ENCODE results near the gene CCKAR. TPM values are rescaled to one million over a fixed set of nuclear protein-coding genes. Genes with fewer than 3 reads are reported as not detected.

CCKAR gene
- total RNA-seq, 1 experiment from 2014 or later: not detected

GRCh38 chr4:26441102-26441501 is 49.2 kb downstream of the CCKAR start (continued):
- TF ChIP-seq ARID4B (CRISPR knock-in tag; IDR thresholded peaks at IDR 0.05; ENCODE audit: borderline replicate concordance) (no peak), PRRX2 (CRISPR knock-in tag; IDR thresholded peaks at IDR 0.05) (no peak)

GRCh38 chr4:26434030-26434639 is 56.1 kb downstream of the CCKAR start:
- H3K36me3 Mint-ChIP-seq: peaks cover 74% of the 10 kb centered on the region
- ChIA-PET POLR2A (no interaction called here), CTCF (no interaction called here)
- H3K27ac Mint-ChIP-seq: no peak overlapping the region; the same call in 1 of the 2 replicates
- DNase-seq (ENCODE audit: low spot score) (no peak), ATAC-seq (no peak)
- H3K9me3 Mint-ChIP-seq: no peaks in the 10 kb centered on the region
- H3K4me3 Mint-ChIP-seq: no peak overlapping the region
- H3K4me1 Mint-ChIP-seq: no peaks in the 10 kb centered on the region
- TF ChIP-seq ZNF671 (CRISPR knock-in tag; IDR thresholded peaks at IDR 0.05) (no peak), RELA (CRISPR knock-in tag; IDR thresholded peaks at IDR 0.05; ENCODE audit: borderline replicate concordance) (no peak), GRHL2 (CRISPR knock-in tag; IDR thresholded peaks at IDR 0.05; ENCODE audit: insufficient replicate concordance, severe bottlenecking) (no peak), EMX1 (CRISPR knock-in tag; IDR thresholded peaks at IDR 0.05) (no peak), ZNF423 (CRISPR knock-in tag; IDR thresholded peaks at IDR 0.05) (no peak), E2F1 (CRISPR knock-in tag; IDR thresholded peaks at IDR 0.05) (no peak), ELF4 (CRISPR knock-in tag; IDR thresholded peaks at IDR 0.05; ENCODE audit: low read depth) (no peak), PRRX2 (CRISPR knock-in tag; IDR thresholded peaks at IDR 0.05) (no peak), ETV6 (CRISPR knock-in tag; IDR thresholded peaks at IDR 0.05) (no peak), CTCF (IDR thresholded peaks at IDR 0.05) (no peak), PRDM15 (CRISPR knock-in tag; IDR thresholded peaks at IDR 0.05) (no peak)
- no peaks in the 10 kb centered on the region for H3K27me3 Mint-ChIP-seq (ENCODE audit: low read depth)

- Mint-ChIP-seq H3K9me3 (no peaks in the 10 kb centered on the region), H3K36me3 (peaks cover 77% of the 10 kb centered on the region), H3K27ac (no peak overlapping the region), H3K4me1 (no peaks in the 10 kb centered on the region), H3K27me3 (ENCODE audit: low read depth) (no peaks in the 10 kb centered on the region), H3K4me3 (no peak overlapping the region)
- DNase-seq (ENCODE audit: low spot score) (no peak), ATAC-seq (no peak)
- CTCF ChIA-PET: no interaction called here
- POLR2A ChIA-PET: no interaction called here
- TF ChIP-seq CTCF (IDR thresholded peaks at IDR 0.05) (no peak), ZNF138 (CRISPR knock-in tag; conservative IDR thresholded peaks at IDR 0.05) (no peak), AFF4 (CRISPR knock-in tag; IDR thresholded peaks at IDR 0.05; ENCODE audit: borderline replicate concordance) (no peak), KAT7 (CRISPR knock-in tag; IDR thresholded peaks at IDR 0.05; ENCODE audit: borderline replicate concordance) (no peak), MYBL2 (CRISPR knock-in tag; IDR thresholded peaks at IDR 0.05) (no peak)
Measured at GRCh38 chr4:26433556-26433955, 56.7 kb downstream of the CCKAR start.
